Brain microvascular endothelial cell (primary cell): ENCODE measurements around the gene GOSR2.

ENCODE experiments used
- DNase-seq: peaks from one replicate; pipeline ENCODE4 v3.0.0-alpha.2; 2020
- H3K27ac ChIP-seq: fragments of 250-450 bp; sonication (Bioruptor Pico); 2 replicates; pipeline ENCODE4 v1.5.1; 2020; ENCODE audit warnings: mild to moderate bottlenecking, moderate library complexity
- H3K27me3 ChIP-seq: fragments of 250-450 bp; sonication (Bioruptor Pico); replicated peaks from 2 replicates; pipeline ENCODE4 v1.5.1; 2020; ENCODE audit warnings: mild to moderate bottlenecking
- H3K36me3 ChIP-seq: fragments of 250-450 bp; sonication (Bioruptor Pico); replicated peaks from 2 replicates; pipeline ENCODE4 v1.5.1; 2020; ENCODE audit warnings: mild to moderate bottlenecking
- H3K4me3 ChIP-seq: 2 replicates; pipeline ENCODE4 v1.5.1; 2011; ENCODE audit warnings: low read depth, mild to moderate bottlenecking, control low read depth, low read length, moderate library complexity
- in situ Hi-C: cut with HindIII; loops from 2 replicates; pipeline ENCODE4 v1.10.0; 2017; ENCODE audit warnings: low sequenced_read_pairs, low pct_ligation_motif_present
- TF ChIP-seq, protein P1 (sequence below): IDR thresholded peaks from 2 replicates; pipeline ENCODE4 v1.5.1; 2011; ENCODE audit warnings: low read depth, mild to moderate bottlenecking, moderate library complexity, low read length, control low read depth, inconsistent platforms; ENCODE audit errors: missing control alignments

Gene GOSR2

DNA sequence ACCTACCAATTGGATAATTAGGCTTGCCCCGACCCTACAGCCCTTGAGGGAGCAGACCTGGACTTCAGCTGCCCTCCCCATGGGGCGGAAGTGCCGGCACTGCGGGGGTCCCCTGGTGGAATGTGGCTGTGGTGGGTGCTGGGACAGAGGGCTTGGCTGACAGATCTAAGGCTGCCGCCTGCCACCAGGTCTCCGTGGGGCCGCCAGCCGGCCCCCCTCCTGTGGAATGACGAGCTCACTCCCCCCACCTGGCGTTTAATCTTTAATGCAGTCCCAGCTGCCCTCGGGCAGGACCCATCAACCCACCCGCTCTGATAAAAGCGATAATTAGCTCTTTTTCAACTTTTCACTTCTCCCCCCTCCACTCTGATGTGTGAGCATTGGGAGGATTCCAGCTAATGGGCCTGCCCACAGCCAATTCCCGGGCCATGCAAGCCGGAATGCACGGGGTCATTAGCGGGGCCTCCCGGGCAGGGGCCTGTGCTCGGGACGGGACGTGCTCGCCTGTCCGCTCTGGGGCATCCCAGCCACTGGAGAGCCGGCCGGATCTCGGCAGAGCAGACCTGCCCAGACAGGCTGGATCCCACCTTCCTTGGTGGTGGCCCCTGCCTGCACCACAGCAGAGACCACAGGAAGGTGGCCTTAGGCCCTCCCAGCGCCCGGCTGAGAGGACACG lies 28.3 kb upstream of the GOSR2 start:
- H3K36me3 ChIP-seq: no peaks in the 10 kb centered on the region
- H3K27me3 ChIP-seq: peaks cover 15% of the 10 kb centered on the region
- no peak for DNase-seq
- TF ChIP-seq, protein P1, sequence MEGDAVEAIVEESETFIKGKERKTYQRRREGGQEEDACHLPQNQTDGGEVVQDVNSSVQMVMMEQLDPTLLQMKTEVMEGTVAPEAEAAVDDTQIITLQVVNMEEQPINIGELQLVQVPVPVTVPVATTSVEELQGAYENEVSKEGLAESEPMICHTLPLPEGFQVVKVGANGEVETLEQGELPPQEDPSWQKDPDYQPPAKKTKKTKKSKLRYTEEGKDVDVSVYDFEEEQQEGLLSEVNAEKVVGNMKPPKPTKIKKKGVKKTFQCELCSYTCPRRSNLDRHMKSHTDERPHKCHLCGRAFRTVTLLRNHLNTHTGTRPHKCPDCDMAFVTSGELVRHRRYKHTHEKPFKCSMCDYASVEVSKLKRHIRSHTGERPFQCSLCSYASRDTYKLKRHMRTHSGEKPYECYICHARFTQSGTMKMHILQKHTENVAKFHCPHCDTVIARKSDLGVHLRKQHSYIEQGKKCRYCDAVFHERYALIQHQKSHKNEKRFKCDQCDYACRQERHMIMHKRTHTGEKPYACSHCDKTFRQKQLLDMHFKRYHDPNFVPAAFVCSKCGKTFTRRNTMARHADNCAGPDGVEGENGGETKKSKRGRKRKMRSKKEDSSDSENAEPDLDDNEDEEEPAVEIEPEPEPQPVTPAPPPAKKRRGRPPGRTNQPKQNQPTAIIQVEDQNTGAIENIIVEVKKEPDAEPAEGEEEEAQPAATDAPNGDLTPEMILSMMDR: no peak
- no peak overlapping the region for H3K27ac ChIP-seq
- in situ Hi-C loops: no loop called here
- no peak overlapping the region for H3K4me3 ChIP-seq

DNA sequence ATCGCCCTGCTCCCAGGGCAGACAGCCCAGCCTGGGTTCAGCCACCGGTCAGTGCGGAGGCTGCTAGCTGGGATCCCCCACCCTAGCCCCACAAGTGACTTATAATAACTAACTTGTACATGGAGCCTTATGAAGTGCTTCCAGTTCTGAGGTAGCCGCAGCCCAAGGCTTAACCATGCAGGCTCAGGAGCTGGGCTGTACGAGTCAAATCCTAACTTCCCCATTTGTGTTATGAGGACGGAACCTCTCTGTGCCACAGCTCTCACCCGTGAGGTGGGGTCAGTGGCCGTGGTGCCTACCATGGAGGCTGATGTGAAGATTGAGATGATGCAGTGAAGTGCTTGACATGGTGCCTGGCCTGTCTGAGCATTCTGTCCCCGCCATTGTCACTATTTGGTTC lies 27.8 kb upstream of the GOSR2 start:
- no peaks in the 10 kb centered on the region for H3K36me3 ChIP-seq
- TF ChIP-seq, protein P1: no peak
- H3K4me3 ChIP-seq: no peak overlapping the region
- H3K27ac ChIP-seq: no peak overlapping the region
- in situ Hi-C loops: no loop called here
- no peak for DNase-seq
- peaks cover 12% of the 10 kb centered on the region for H3K27me3 ChIP-seq

DNA sequence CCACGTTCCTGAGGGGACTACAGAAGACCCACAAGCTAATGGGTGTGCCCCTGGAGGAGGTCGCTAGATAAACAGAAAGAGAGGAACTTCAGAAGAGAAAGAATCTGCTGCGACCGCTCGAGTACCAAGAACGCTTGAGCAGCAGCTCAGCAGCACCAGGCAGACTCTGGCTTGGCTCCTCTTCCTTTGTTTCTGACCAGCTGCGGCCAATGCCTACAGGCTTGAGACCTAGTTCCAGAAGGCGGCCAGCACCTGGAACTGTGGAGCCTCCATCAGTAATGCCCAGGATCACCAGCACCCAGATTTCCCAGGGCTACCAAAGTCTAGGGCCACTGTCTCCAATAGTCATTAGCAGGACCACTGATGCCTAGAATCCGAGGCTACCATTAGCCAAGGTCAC lies 26.0 kb upstream of the GOSR2 start:
- H3K27ac ChIP-seq: no peak overlapping the region
- H3K27me3 ChIP-seq: peaks cover 2% of the 10 kb centered on the region
- TF ChIP-seq, protein P1: no peak
- in situ Hi-C loops: no loop called here
- no peak for DNase-seq
- no peaks in the 10 kb centered on the region for H3K36me3 ChIP-seq
- H3K4me3 ChIP-seq: no peak overlapping the region

DNA sequence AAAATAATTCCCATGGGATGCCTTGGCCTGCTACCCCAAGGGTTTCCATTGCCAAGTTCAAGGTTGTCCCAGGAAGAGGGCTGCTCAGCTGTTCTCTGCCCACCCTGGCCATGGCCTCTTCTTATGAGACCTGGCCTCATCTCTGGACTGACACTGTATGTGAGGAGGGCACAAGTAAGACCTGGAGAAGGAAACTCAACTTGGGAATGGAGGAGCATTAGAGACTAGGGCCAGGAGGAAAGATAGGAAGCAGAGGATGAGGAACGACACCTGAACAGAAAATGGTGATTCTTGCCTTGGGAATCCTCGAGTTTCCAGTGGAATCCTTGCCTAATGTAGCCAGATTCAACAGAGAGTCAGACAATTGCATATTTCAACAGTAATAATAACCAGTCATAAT lies 24.6 kb upstream of the GOSR2 start:
- H3K27ac ChIP-seq: no peak overlapping the region
- no peak overlapping the region for H3K4me3 ChIP-seq
- no peak for DNase-seq
- no peaks in the 10 kb centered on the region for H3K36me3 ChIP-seq
- TF ChIP-seq, protein P1: no peak
- no peaks in the 10 kb centered on the region for H3K27me3 ChIP-seq
- in situ Hi-C loops: no loop called here

DNA sequence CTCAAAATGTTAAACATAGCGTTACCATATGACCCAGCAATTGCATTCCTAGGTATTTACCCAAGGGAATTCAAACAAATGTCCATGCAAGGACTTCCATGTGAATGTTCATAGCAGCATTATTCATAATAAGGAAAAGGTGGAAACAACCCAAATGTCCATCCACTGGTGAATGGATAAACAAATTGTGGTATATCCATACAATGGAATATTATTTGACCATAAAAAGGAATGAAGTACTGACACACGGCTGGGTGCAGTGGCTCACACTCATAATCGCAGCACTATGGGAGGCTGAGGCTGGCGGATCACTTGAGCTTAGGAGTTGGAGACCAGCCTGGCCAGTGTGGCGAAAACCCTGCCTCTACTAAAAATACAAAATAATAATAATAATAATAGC lies 24.1 kb upstream of the GOSR2 start:
- H3K27me3 ChIP-seq: no peaks in the 10 kb centered on the region
- in situ Hi-C loops: no loop called here
- H3K27ac ChIP-seq: no peak overlapping the region
- TF ChIP-seq, protein P1: no peak
- no peak for DNase-seq
- no peaks in the 10 kb centered on the region for H3K36me3 ChIP-seq
- no peak overlapping the region for H3K4me3 ChIP-seq

DNA sequence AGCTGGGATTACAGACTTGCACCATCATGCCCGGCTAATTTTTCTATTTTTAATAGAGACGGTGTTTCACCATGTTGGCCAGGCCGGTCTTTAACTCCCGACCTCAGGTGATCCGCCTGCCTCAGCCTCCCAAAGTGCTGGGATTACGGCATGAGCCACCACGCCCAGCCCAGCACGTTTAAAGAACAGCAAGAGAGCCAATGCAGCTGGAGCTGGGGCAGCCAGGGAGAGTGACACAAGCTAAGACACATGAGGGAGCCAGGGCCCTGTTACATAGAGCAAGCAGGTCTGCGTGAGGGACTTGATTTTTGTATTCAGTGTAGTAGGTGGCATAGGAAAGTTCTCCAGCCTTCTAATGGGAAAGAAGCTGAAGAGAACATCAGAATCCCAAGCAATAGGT lies 21.7 kb upstream of the GOSR2 start:
- no peak overlapping the region for H3K27ac ChIP-seq
- no peaks in the 10 kb centered on the region for H3K27me3 ChIP-seq
- no peak for DNase-seq
- no peaks in the 10 kb centered on the region for H3K36me3 ChIP-seq
- H3K4me3 ChIP-seq: no peak overlapping the region
- in situ Hi-C loops: no loop called here
- TF ChIP-seq, protein P1: no peak
